ENCODE measurements around the gene SH3RF1.

The SH3RF1 gene

GRCh38 chr4:169251291-169252235 lies 19.2 kb downstream of the SH3RF1 start:
- no peak for TF ChIP-seq POLR2A (IDR thresholded peaks at IDR 0.05; ENCODE audit: low read depth, low read length)
- DNase-seq (ENCODE audit: insufficient read length, low spot score) (no peak), FAIRE-seq (peak; percentile 87)

- no peak for TF ChIP-seq POLR2A (IDR thresholded peaks at IDR 0.05; ENCODE audit: low read depth, low read length)
- DNase-seq (ENCODE audit: insufficient read length, low spot score) (no peak), FAIRE-seq (no peak)
Measured at GRCh38 chr4:169250796-169251195, 20.0 kb downstream of the SH3RF1 start.

GRCh38 chr4:169249999-169250398 lies 20.8 kb downstream of the SH3RF1 start:
- no peak for FAIRE-seq
- no peak for TF ChIP-seq POLR2A (IDR thresholded peaks at IDR 0.05; ENCODE audit: low read depth, low read length)

GRCh38 chr4:169249214-169249973 lies 21.4 kb downstream of the SH3RF1 start:
- DNase-seq (ENCODE audit: insufficient read length, low spot score) (no peak), FAIRE-seq (no peak)
- no peak for TF ChIP-seq POLR2A (IDR thresholded peaks at IDR 0.05; ENCODE audit: low read depth, low read length)

More at GRCh38 chr4:169249999-169250398, 20.8 kb downstream of the SH3RF1 start:
- no peak for DNase-seq (ENCODE audit: insufficient read length, low spot score)

GRCh38 chr4:169248645-169249044 lies 22.1 kb downstream of the SH3RF1 start:
- DNase-seq (ENCODE audit: insufficient read length, low spot score) (no peak), FAIRE-seq (no peak)
- no peak for TF ChIP-seq POLR2A (IDR thresholded peaks at IDR 0.05; ENCODE audit: low read depth, low read length)

- FAIRE-seq (no peak), DNase-seq (ENCODE audit: insufficient read length, low spot score) (no peak)
- no peak for TF ChIP-seq POLR2A (IDR thresholded peaks at IDR 0.05; ENCODE audit: low read depth, low read length)
Measured at GRCh38 chr4:169246957-169247396, 23.8 kb downstream of the SH3RF1 start.

GRCh38 chr4:169246279-169246678 lies 24.5 kb downstream of the SH3RF1 start:
- no peak for FAIRE-seq
- DNase-seq (ENCODE audit: insufficient read length, low spot score) = no peak
- TF ChIP-seq POLR2A (IDR thresholded peaks at IDR 0.05; ENCODE audit: low read depth, low read length) = no peak

- no peak for DNase-seq (ENCODE audit: insufficient read length, low spot score)
Measured at GRCh38 chr4:169245061-169245460, 25.7 kb downstream of the SH3RF1 start.

GRCh38 chr4:169243825-169244609 lies 26.7 kb downstream of the SH3RF1 start:
- no peak for TF ChIP-seq POLR2A (IDR thresholded peaks at IDR 0.05; ENCODE audit: low read depth, low read length)
- FAIRE-seq (no peak), DNase-seq (ENCODE audit: insufficient read length, low spot score) (no peak)

More at GRCh38 chr4:169245061-169245460, 25.7 kb downstream of the SH3RF1 start:
- TF ChIP-seq POLR2A (IDR thresholded peaks at IDR 0.05; ENCODE audit: low read depth, low read length) = no peak
- no peak for FAIRE-seq

GRCh38 chr4:169241464-169241863 lies 29.3 kb downstream of the SH3RF1 start:
- TF ChIP-seq POLR2A (IDR thresholded peaks at IDR 0.05; ENCODE audit: low read depth, low read length) = no peak
- no peak for FAIRE-seq
- no peak for DNase-seq (ENCODE audit: insufficient read length, low spot score)

- DNase-seq (ENCODE audit: insufficient read length, low spot score) = no peak
- TF ChIP-seq POLR2A (IDR thresholded peaks at IDR 0.05; ENCODE audit: low read depth, low read length) = no peak
- FAIRE-seq = no peak
Measured at GRCh38 chr4:169239221-169239905, 31.4 kb downstream of the SH3RF1 start.

- FAIRE-seq (peak; percentile 20), DNase-seq (ENCODE audit: insufficient read length, low spot score) (no peak)
- TF ChIP-seq POLR2A (IDR thresholded peaks at IDR 0.05; ENCODE audit: low read depth, low read length) = no peak
Measured at GRCh38 chr4:169238445-169238844, 32.3 kb downstream of the SH3RF1 start.

Data from H54 (cell line).